ENCODE data around the gene PARP12. TPM values are rescaled to one million over a fixed set of nuclear protein-coding genes. Genes with fewer than 3 reads are reported as not detected.

Gene PARP12
- total and polyA plus RNA-seq, 9 of the 15 experiments (the other 6 are each of a cell fraction or from before 2014, with no cell fraction given) = 4.6 to 40.4 (median 23.5) TPM

DNA sequence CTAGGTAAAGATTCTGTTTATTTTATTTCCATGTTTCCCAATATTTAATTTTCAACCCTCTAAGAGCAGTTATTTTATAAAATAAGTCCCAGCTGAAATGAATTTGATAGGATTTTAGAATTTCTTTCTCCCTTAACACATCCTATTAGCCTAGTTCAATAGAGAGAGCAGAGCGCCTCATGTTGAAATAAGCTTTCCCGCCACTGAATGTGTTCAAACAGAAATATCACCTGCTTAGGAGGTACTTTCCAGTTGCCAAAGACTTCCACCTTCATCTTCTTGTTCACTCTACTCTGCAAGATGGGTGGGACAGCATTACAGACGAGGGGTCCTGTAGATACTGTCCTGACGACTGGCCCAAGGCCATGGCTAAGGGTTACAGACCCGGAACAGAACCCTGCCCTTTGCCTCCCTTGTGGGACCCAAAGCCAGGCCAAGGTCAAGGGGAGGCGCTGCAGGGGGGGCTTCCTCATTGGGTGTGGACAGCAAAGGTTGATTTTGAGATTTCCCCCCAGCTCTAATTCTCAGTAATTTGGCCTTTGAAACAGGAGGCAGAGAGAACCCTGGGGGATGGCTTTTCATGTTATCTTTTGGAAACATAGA is 62.0 kb downstream of the PARP12 start:
- no peaks in the 10 kb centered on the region for H4K20me1 ChIP-seq (replicated peaks; ENCODE audit: control insufficient read depth, insufficient read depth, low read length)
- H3K4me3 ChIP-seq = no peak overlapping the region
- TF ChIP-seq, protein P1, sequence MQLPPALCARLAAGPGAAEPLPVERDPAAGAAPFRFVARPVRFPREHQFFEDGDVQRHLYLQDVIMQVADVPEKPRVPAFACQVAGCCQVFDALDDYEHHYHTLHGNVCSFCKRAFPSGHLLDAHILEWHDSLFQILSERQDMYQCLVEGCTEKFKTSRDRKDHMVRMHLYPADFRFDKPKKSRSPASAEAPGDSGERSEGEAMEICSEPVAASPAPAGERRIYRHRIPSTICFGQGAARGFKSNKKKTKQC (CRISPR knock-in tag; IDR thresholded peaks at IDR 0.05) = no peak
- TF ChIP-seq, protein P2, sequence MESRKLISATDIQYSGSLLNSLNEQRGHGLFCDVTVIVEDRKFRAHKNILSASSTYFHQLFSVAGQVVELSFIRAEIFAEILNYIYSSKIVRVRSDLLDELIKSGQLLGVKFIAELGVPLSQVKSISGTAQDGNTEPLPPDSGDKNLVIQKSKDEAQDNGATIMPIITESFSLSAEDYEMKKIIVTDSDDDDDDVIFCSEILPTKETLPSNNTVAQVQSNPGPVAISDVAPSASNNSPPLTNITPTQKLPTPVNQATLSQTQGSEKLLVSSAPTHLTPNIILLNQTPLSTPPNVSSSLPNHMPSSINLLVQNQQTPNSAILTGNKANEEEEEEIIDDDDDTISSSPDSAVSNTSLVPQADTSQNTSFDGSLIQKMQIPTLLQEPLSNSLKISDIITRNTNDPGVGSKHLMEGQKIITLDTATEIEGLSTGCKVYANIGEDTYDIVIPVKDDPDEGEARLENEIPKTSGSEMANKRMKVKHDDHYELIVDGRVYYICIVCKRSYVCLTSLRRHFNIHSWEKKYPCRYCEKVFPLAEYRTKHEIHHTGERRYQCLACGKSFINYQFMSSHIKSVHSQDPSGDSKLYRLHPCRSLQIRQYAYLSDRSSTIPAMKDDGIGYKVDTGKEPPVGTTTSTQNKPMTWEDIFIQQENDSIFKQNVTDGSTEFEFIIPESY (CRISPR knock-in tag; IDR thresholded peaks at IDR 0.05) = peak; percentile 88
- no peak for TF ChIP-seq NR1H2 (CRISPR knock-in tag; IDR thresholded peaks at IDR 0.05)
- TF ChIP-seq RAD21 (CRISPR knock-in tag; conservative IDR thresholded peaks at IDR 0.05 in 1 of 2, IDR thresholded peaks at IDR 0.05 in 1 of 2) = 0 out of 4 replicates have a peak, but pooled peaks of 1 of the 2 experiments have one; percentile 2
- TF ChIP-seq, protein P3, sequence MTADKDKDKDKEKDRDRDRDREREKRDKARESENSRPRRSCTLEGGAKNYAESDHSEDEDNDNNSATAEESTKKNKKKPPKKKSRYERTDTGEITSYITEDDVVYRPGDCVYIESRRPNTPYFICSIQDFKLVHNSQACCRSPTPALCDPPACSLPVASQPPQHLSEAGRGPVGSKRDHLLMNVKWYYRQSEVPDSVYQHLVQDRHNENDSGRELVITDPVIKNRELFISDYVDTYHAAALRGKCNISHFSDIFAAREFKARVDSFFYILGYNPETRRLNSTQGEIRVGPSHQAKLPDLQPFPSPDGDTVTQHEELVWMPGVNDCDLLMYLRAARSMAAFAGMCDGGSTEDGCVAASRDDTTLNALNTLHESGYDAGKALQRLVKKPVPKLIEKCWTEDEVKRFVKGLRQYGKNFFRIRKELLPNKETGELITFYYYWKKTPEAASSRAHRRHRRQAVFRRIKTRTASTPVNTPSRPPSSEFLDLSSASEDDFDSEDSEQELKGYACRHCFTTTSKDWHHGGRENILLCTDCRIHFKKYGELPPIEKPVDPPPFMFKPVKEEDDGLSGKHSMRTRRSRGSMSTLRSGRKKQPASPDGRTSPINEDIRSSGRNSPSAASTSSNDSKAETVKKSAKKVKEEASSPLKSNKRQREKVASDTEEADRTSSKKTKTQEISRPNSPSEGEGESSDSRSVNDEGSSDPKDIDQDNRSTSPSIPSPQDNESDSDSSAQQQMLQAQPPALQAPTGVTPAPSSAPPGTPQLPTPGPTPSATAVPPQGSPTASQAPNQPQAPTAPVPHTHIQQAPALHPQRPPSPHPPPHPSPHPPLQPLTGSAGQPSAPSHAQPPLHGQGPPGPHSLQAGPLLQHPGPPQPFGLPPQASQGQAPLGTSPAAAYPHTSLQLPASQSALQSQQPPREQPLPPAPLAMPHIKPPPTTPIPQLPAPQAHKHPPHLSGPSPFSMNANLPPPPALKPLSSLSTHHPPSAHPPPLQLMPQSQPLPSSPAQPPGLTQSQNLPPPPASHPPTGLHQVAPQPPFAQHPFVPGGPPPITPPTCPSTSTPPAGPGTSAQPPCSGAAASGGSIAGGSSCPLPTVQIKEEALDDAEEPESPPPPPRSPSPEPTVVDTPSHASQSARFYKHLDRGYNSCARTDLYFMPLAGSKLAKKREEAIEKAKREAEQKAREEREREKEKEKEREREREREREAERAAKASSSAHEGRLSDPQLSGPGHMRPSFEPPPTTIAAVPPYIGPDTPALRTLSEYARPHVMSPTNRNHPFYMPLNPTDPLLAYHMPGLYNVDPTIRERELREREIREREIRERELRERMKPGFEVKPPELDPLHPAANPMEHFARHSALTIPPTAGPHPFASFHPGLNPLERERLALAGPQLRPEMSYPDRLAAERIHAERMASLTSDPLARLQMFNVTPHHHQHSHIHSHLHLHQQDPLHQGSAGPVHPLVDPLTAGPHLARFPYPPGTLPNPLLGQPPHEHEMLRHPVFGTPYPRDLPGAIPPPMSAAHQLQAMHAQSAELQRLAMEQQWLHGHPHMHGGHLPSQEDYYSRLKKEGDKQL (CRISPR knock-in tag; IDR thresholded peaks at IDR 0.05; ENCODE audit: borderline replicate concordance) = no peak
- TF ChIP-seq KDM4B (IDR thresholded peaks at IDR 0.05; ENCODE audit: borderline replicate concordance in 2 of 2, low read depth in 1 of 2) = no peak
- DNase-seq (ENCODE audit: extremely low read depth in 1 of 4, low spot score in 3 of 4) = no peak
- ChIA-PET CTCF (ENCODE audit: low intra/inter-chr PET ratio) (interaction anchor here (0.6 to 5.4 kb wide), 5 partner anchors 303 to 923 kb away, joined by 3 to 92 read pairs (median 4); no protein-coding TSS in a partner anchor), POLR2A (interaction anchor here (0.6 kb wide), 1 partner anchor 15 kb away, joined by 3 read pairs; no protein-coding TSS in a partner anchor)
- no peak for FAIRE-seq
- no peak for ATAC-seq
- no peaks in the 10 kb centered on the region for H3K9me1 ChIP-seq (ENCODE audit: control insufficient read depth, insufficient read depth, low read length)
- no peak overlapping the region for H3K4me2 ChIP-seq (ENCODE audit: insufficient read depth, low read length)
- H3K9ac ChIP-seq (ENCODE audit: insufficient read depth in 1 of 2, low read depth in 2 of 2, low read length in 2 of 2) = no peak overlapping the region
- intact Hi-C loops (cut with micrococcal nuclease) = loop anchor here (5.0 kb wide), 4 partner anchors 83 to 568 kb away; no protein-coding TSS in a partner anchor
- in situ Hi-C loops (cut with MboI) = loop anchor here (5.0 kb wide), 3 partner anchors 228 to 498 kb away; no protein-coding TSS in a partner anchor
- no peaks in the 10 kb centered on the region for H3K9me3 ChIP-seq (replicated peaks; ENCODE audit: control insufficient read depth, insufficient read depth, low read depth, low read length)
- H3K4me1 ChIP-seq (replicated peaks in 1 of 2; ENCODE audit: control insufficient read depth in 2 of 2, insufficient read depth in 2 of 2, low read length in 2 of 2) = peaks cover 4 to 9% of the 10 kb centered on the region in 2 experiments; a peak in 4 of 5 replicates
- no peak overlapping the region for H2AFZ ChIP-seq (ENCODE audit: low read depth, low read length)
- 44% methylated on average over 6 of the region's 6 CpGs for WGBS (ENCODE audit: insufficient coverage, low coverage, missing lambda C conversion rate)
- no peak overlapping the region for H3K27ac ChIP-seq (ENCODE audit: extremely low read depth, low read depth, low read length)
- H3K27me3 ChIP-seq (ENCODE audit: control insufficient read depth in 2 of 2, insufficient read depth in 2 of 2, low read length in 2 of 2) = no peaks in the 10 kb centered on the region
- BruUV-seq (replicated peaks) = no TSS peak
- H3K79me2 ChIP-seq (ENCODE audit: control insufficient read depth, insufficient read depth, low read length) = no peaks in the 10 kb centered on the region
- no peaks in the 10 kb centered on the region for H3K36me3 ChIP-seq (ENCODE audit: control insufficient read depth, insufficient read depth, low read length)

Measured in K562 (cell line).